CD4-positive, alpha-beta T cell (primary cell): Measurements from ENCODE around the gene AK5. TPM values are rescaled to one million over a fixed set of nuclear protein-coding genes. Genes with fewer than 3 reads are reported as not detected.

Source experiments
- ATAC-seq: fragments of 200-7000 bp; cut with Tn5 transposase; one replicate; pipeline ENCODE4 v1.10.0; 2022; ENCODE audit warnings: mild to moderate bottlenecking; ENCODE audit not compliant: poor library complexity
- CTCF ChIA-PET: fragments of 350-600 bp; sonication (Branson Sonifier 250); formaldehyde crosslinking; loops from one replicate; lab custom pipeline; 2021; ENCODE audit warnings: antibody characterized with exemption, inconsistent platforms; lab: Charles Lee
- POLR2A ChIA-PET: fragments of 350-600 bp; sonication (Branson Sonifier 250); formaldehyde crosslinking; loops from one replicate; lab custom pipeline; 2021; ENCODE audit warnings: antibody characterized with exemption, inconsistent platforms; lab: Charles Lee
- DNase-seq, 14 experiments: peaks; one replicate each; pipeline ENCODE4 v3.0.0-alpha.2; 2013 to 2020; ENCODE audit warnings: mixed read lengths in 2 of 14
- H3K27ac ChIP-seq, 2 donors: one replicate each; pipeline versions ENCODE4 v1.5.1 to v1.7.0; 2013; ENCODE audit warnings: low read length in 2 of 2, low read depth in 1 of 2, mild to moderate bottlenecking in 1 of 2
- H3K27me3 ChIP-seq, 2 experiments: 1 replicate in 1 of 2; 2 replicates in 1 of 2; pipeline versions ENCODE4 v1.6.1 to v1.7.0; 2013; ENCODE audit warnings: low read length in 2 of 2, control low read depth in 1 of 2, mild to moderate bottlenecking in 1 of 2, moderate library complexity in 1 of 2; ENCODE audit not compliant: insufficient read depth in 2 of 2, control insufficient read depth in 1 of 2
- H3K36me3 ChIP-seq: one replicate; pipeline ENCODE4 v1.6.1; 2013; ENCODE audit warnings: low read length, control low read depth; ENCODE audit not compliant: insufficient read depth
- H3K4me1 ChIP-seq: one replicate; pipeline ENCODE4 v1.6.1; 2013; ENCODE audit warnings: low read length, control low read depth; ENCODE audit not compliant: insufficient read depth
- H3K4me3 ChIP-seq: one replicate; pipeline ENCODE4 v1.5.1; 2013; ENCODE audit warnings: mild to moderate bottlenecking, low read length, moderate library complexity
- H3K9me3 ChIP-seq, 2 experiments: 1 replicate in 1 of 2; 2 replicates in 1 of 2; pipeline versions ENCODE4 v1.6.1 to v1.7.0; 2013; ENCODE audit warnings: low read length in 2 of 2, mild to moderate bottlenecking in 2 of 2, control low read depth in 1 of 2, moderate library complexity in 1 of 2; ENCODE audit not compliant: control insufficient read depth in 1 of 2, insufficient read depth in 1 of 2
- H3K27ac Mint-ChIP-seq: one replicate; pipeline ENCODE4 v1.8.0; 2020; ENCODE audit warnings: mixed read lengths
- H3K27me3 Mint-ChIP-seq: one replicate; pipeline ENCODE4 v1.8.0; 2021; ENCODE audit warnings: mixed read lengths
- H3K36me3 Mint-ChIP-seq: one replicate; pipeline ENCODE4 v1.8.0; 2021; ENCODE audit warnings: low read depth, mixed read lengths
- H3K4me1 Mint-ChIP-seq: one replicate; pipeline ENCODE4 v1.8.0; 2021; ENCODE audit warnings: low read depth, mixed read lengths
- H3K4me3 Mint-ChIP-seq: one replicate; pipeline ENCODE4 v1.8.0; 2020; ENCODE audit warnings: mild to moderate bottlenecking, mixed read lengths
- H3K9me3 Mint-ChIP-seq: one replicate; pipeline ENCODE4 v1.8.0; 2020; ENCODE audit warnings: mixed read lengths
- intact Hi-C, 2 experiments: fragments of 100-400 bp; cut with DNase I in 1 of 2; cut with micrococcal nuclease in 1 of 2; formaldehyde crosslinking; loops; one replicate each; pipeline versions ENCODE4 v1.15.1 to v1.9.0; 2023 to 2025; cut with DNase I, micrococcal nuclease
- total RNA-seq, 174 experiments: library from RNA in 2 of 174; stranded (reverse) in 2 of 174; gene quantifications; one replicate each; pipeline ENCODE4 v1.2.3 and lab custom pipeline; 2021 to 2026
- TF ChIP-seq, protein P1 (sequence below): fragments of 200-600 bp; IDR thresholded peaks from one replicate; pipeline ENCODE4 v1.8.0; 2022; ENCODE audit warnings: antibody characterized with exemption, mild to moderate bottlenecking

AK5 gene
- total RNA-seq, 2 experiments from 2014 or later: 32.0 TPM

- Histone ChIP-seq H3K4me3 (no peak overlapping the region), H3K27me3 (no peaks in the 10 kb centered on the region), H3K27ac (no peak overlapping the region), H3K4me1 (no peaks in the 10 kb centered on the region), H3K9me3 (no peaks in the 10 kb centered on the region), H3K36me3 (peaks cover 6% of the 10 kb centered on the region)
- Mint-ChIP-seq H3K27ac (peak overlapping the region; percentile 6), H3K4me3 (no peak overlapping the region), H3K36me3 (peaks cover 71% of the 10 kb centered on the region), H3K4me1 (peaks cover 20% of the 10 kb centered on the region), H3K9me3 (no peaks in the 10 kb centered on the region), H3K27me3 (no peaks in the 10 kb centered on the region)
- ChIA-PET POLR2A (interaction anchor here (0.5 kb wide), 1 partner anchor 419 kb away, joined by 3 read pairs; no protein-coding TSS in a partner anchor), CTCF (no interaction called here)
- intact Hi-C loops: no loop called here
- TF ChIP-seq, protein P1, sequence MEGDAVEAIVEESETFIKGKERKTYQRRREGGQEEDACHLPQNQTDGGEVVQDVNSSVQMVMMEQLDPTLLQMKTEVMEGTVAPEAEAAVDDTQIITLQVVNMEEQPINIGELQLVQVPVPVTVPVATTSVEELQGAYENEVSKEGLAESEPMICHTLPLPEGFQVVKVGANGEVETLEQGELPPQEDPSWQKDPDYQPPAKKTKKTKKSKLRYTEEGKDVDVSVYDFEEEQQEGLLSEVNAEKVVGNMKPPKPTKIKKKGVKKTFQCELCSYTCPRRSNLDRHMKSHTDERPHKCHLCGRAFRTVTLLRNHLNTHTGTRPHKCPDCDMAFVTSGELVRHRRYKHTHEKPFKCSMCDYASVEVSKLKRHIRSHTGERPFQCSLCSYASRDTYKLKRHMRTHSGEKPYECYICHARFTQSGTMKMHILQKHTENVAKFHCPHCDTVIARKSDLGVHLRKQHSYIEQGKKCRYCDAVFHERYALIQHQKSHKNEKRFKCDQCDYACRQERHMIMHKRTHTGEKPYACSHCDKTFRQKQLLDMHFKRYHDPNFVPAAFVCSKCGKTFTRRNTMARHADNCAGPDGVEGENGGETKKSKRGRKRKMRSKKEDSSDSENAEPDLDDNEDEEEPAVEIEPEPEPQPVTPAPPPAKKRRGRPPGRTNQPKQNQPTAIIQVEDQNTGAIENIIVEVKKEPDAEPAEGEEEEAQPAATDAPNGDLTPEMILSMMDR: no peak
- ATAC-seq (no peak), DNase-seq (no peak)
Measured at GRCh38 chr1:77556045-77556444, 274.2 kb downstream of the AK5 start.

- intact Hi-C loops: no loop called here
- H3K36me3 Mint-ChIP-seq: peaks cover 69% of the 10 kb centered on the region
- Histone ChIP-seq H3K27ac (no peak overlapping the region), H3K4me1 (no peaks in the 10 kb centered on the region), H3K9me3 (no peaks in the 10 kb centered on the region), H3K4me3 (no peak overlapping the region), H3K36me3 (peaks cover 11% of the 10 kb centered on the region), H3K27me3 (no peaks in the 10 kb centered on the region)
- TF ChIP-seq, protein P1: no peak
- ChIA-PET POLR2A (no interaction called here), CTCF (no interaction called here)
- peaks cover 20% of the 10 kb centered on the region for H3K4me1 Mint-ChIP-seq
- H3K27me3 Mint-ChIP-seq: no peaks in the 10 kb centered on the region
- H3K27ac Mint-ChIP-seq: no peak overlapping the region
- no peak overlapping the region for H3K4me3 Mint-ChIP-seq
- no peaks in the 10 kb centered on the region for H3K9me3 Mint-ChIP-seq
- no peak for DNase-seq
- no peak for ATAC-seq
Measured at GRCh38 chr1:77557053-77557452, 275.2 kb downstream of the AK5 start.

- H3K27ac ChIP-seq: no peak overlapping the region
- no peak overlapping the region for H3K4me3 ChIP-seq
- peaks cover 69% of the 10 kb centered on the region for H3K36me3 Mint-ChIP-seq
- no peaks in the 10 kb centered on the region for H3K9me3 ChIP-seq
- no peaks in the 10 kb centered on the region for H3K9me3 Mint-ChIP-seq
- H3K4me1 Mint-ChIP-seq: peaks cover 20% of the 10 kb centered on the region
- ChIA-PET CTCF (no interaction called here), POLR2A (no interaction called here)
- peaks cover 23% of the 10 kb centered on the region for H3K36me3 ChIP-seq
- DNase-seq (no peak), ATAC-seq (no peak)
- intact Hi-C loops: no loop called here
- no peak overlapping the region for H3K4me3 Mint-ChIP-seq
- no peaks in the 10 kb centered on the region for H3K27me3 Mint-ChIP-seq
- TF ChIP-seq, protein P1: no peak
- H3K4me1 ChIP-seq: no peaks in the 10 kb centered on the region
- peak overlapping the region; percentile 43 for H3K27ac Mint-ChIP-seq
- no peaks in the 10 kb centered on the region for H3K27me3 ChIP-seq
Measured at GRCh38 chr1:77558591-77559164, 276.9 kb downstream of the AK5 start.
